ENCODE measurements around the gene ADARB1. TPM values are rescaled to one million over a fixed set of nuclear protein-coding genes. Genes with fewer than 3 reads are reported as not detected.

Gene ADARB1
- total RNA-seq, 2 donors from 2014 or later = 8.7 to 9.3 TPM

- no peak for DNase-seq
- Histone ChIP-seq H3K36me3 (no peaks in the 10 kb centered on the region), H3K4me1 (no peaks in the 10 kb centered on the region), H3K9ac (ENCODE audit: low read depth in 2 of 2, low read length in 2 of 2) (no peak overlapping the region), H3K9me3 (no peaks in the 10 kb centered on the region), H3K4me3 (no peak overlapping the region), H3K27me3 (no peaks in the 10 kb centered on the region), H3K27ac (no peak overlapping the region)
- intact Hi-C loops (cut with DNase I) = no loop called here
- TF ChIP-seq CTCF (IDR thresholded peaks at IDR 0.05) = no peak
These were observed 108.6 kb downstream of the ADARB1 start for GRCh38 chr21:45182958-45183357.

- H3K27ac ChIP-seq = no peak overlapping the region
- no peaks in the 10 kb centered on the region for H3K36me3 ChIP-seq
- no peaks in the 10 kb centered on the region for H3K9me3 ChIP-seq
- DNase-seq = no peak
- intact Hi-C loops (cut with DNase I) = no loop called here
- no peaks in the 10 kb centered on the region for H3K27me3 ChIP-seq
- no peak overlapping the region for H3K4me3 ChIP-seq
- no peaks in the 10 kb centered on the region for H3K4me1 ChIP-seq
- no peak overlapping the region for H3K9ac ChIP-seq (ENCODE audit: low read depth in 2 of 2, low read length in 2 of 2)
- no peak for TF ChIP-seq CTCF (IDR thresholded peaks at IDR 0.05)
These were observed 109.5 kb downstream of the ADARB1 start for GRCh38 chr21:45183852-45184251.

GRCh38 chr21:45184869-45185268 is 110.5 kb downstream of the ADARB1 start:
- no peak for TF ChIP-seq CTCF (IDR thresholded peaks at IDR 0.05)
- no peaks in the 10 kb centered on the region for H3K27me3 ChIP-seq
- H3K4me1 ChIP-seq = no peaks in the 10 kb centered on the region

GRCh38 chr21:45186709-45187108 is 112.3 kb downstream of the ADARB1 start:
- Histone ChIP-seq H3K36me3 (no peaks in the 10 kb centered on the region), H3K9me3 (no peaks in the 10 kb centered on the region), H3K4me3 (no peak overlapping the region), H3K4me1 (no peaks in the 10 kb centered on the region), H3K9ac (ENCODE audit: low read depth in 2 of 2, low read length in 2 of 2) (no peak overlapping the region), H3K27me3 (no peaks in the 10 kb centered on the region), H3K27ac (no peak overlapping the region)
- intact Hi-C loops (cut with DNase I) = no loop called here
- DNase-seq = no peak
- no peak for TF ChIP-seq CTCF (IDR thresholded peaks at IDR 0.05)

More at GRCh38 chr21:45184869-45185268, 110.5 kb downstream of the ADARB1 start:
- Histone ChIP-seq H3K27ac (no peak overlapping the region), H3K36me3 (no peaks in the 10 kb centered on the region), H3K4me3 (no peak overlapping the region), H3K9me3 (no peaks in the 10 kb centered on the region), H3K9ac (ENCODE audit: low read depth in 2 of 2, low read length in 2 of 2) (no peak overlapping the region)
- intact Hi-C loops (cut with DNase I) = no loop called here
- DNase-seq = no peak

- H3K9me3 ChIP-seq = no peaks in the 10 kb centered on the region
- no peak for DNase-seq
- intact Hi-C loops (cut with DNase I) = no loop called here
- no peaks in the 10 kb centered on the region for H3K27me3 ChIP-seq
- H3K4me3 ChIP-seq = no peak overlapping the region
- no peak overlapping the region for H3K9ac ChIP-seq (ENCODE audit: low read depth in 2 of 2, low read length in 2 of 2)
- H3K36me3 ChIP-seq = no peaks in the 10 kb centered on the region
- no peak overlapping the region for H3K27ac ChIP-seq
- H3K4me1 ChIP-seq = no peaks in the 10 kb centered on the region
- TF ChIP-seq CTCF (IDR thresholded peaks at IDR 0.05) = no peak
These were observed 113.3 kb downstream of the ADARB1 start for GRCh38 chr21:45187646-45188045.

- no peaks in the 10 kb centered on the region for H3K36me3 ChIP-seq
- no peaks in the 10 kb centered on the region for H3K27me3 ChIP-seq
- intact Hi-C loops (cut with DNase I) = no loop called here
- no peak for TF ChIP-seq CTCF (IDR thresholded peaks at IDR 0.05)
- no peak overlapping the region for H3K27ac ChIP-seq
- no peak overlapping the region for H3K9ac ChIP-seq (ENCODE audit: low read depth in 2 of 2, low read length in 2 of 2)
- DNase-seq = no peak
- no peak overlapping the region for H3K4me3 ChIP-seq
- no peaks in the 10 kb centered on the region for H3K9me3 ChIP-seq
- H3K4me1 ChIP-seq = no peaks in the 10 kb centered on the region
These were observed 115.6 kb downstream of the ADARB1 start for GRCh38 chr21:45190013-45190412.
